Measurements from ENCODE around the gene CEMIP2.
"Not testable (repeated sequence)": the region's sequence is repeated elsewhere in the genome, so short reads cannot be mapped to it uniquely, and the experiment has no call there.

The CEMIP2 gene

GRCh38 chr9:71680189-71680980 lies 87.9 kb downstream of the CEMIP2 start:
- DNase-seq (ENCODE audit: low read depth in 2 of 2): no peak

- no peak for DNase-seq (ENCODE audit: low read depth in 2 of 2)
These were observed 89.3 kb downstream of the CEMIP2 start for GRCh38 chr9:71678999-71679398.

- DNase-seq (ENCODE audit: low read depth in 2 of 2): no peak
These were observed 91.1 kb downstream of the CEMIP2 start for GRCh38 chr9:71677209-71677608.

- no peak for DNase-seq (ENCODE audit: low read depth in 2 of 2)
These were observed 91.9 kb downstream of the CEMIP2 start for GRCh38 chr9:71676460-71676859.

GRCh38 chr9:71675857-71676165 lies 92.5 kb downstream of the CEMIP2 start:
- no peak for DNase-seq (ENCODE audit: low read depth in 2 of 2)

GRCh38 chr9:71675105-71675856 lies 93.0 kb downstream of the CEMIP2 start:
- DNase-seq (ENCODE audit: low read depth in 2 of 2): no peak

GRCh38 chr9:71672573-71672972 lies 95.7 kb downstream of the CEMIP2 start:
- no peak for DNase-seq (ENCODE audit: low read depth in 2 of 2)

GRCh38 chr9:71671289-71671688 lies 97.0 kb downstream of the CEMIP2 start:
- no peak for DNase-seq (ENCODE audit: low read depth in 2 of 2)

- DNase-seq (ENCODE audit: low read depth in 2 of 2): no peak
These were observed 98.2 kb downstream of the CEMIP2 start for GRCh38 chr9:71670121-71670520.

GRCh38 chr9:71669284-71669995 lies 98.9 kb downstream of the CEMIP2 start:
- no peak for DNase-seq (ENCODE audit: low read depth in 2 of 2)

GRCh38 chr9:71668717-71669116 lies 99.6 kb downstream of the CEMIP2 start:
- DNase-seq (ENCODE audit: low read depth in 2 of 2): no peak

- no peak for DNase-seq (ENCODE audit: low read depth in 2 of 2)
These were observed 103.1 kb downstream of the CEMIP2 start for GRCh38 chr9:71665247-71665646.

- DNase-seq (ENCODE audit: low read depth in 2 of 2): no peak
These were observed 103.7 kb downstream of the CEMIP2 start for GRCh38 chr9:71664566-71664965.

GRCh38 chr9:71663931-71664459 lies 104.3 kb downstream of the CEMIP2 start:
- no peak for DNase-seq (ENCODE audit: low read depth in 2 of 2)

GRCh38 chr9:71663216-71663615 lies 105.1 kb downstream of the CEMIP2 start:
- DNase-seq (ENCODE audit: low read depth in 2 of 2): no peak

GRCh38 chr9:71662082-71662481 lies 106.2 kb downstream of the CEMIP2 start:
- DNase-seq (ENCODE audit: low read depth in 2 of 2): no peak

GRCh38 chr9:71657276-71657675 lies 111.0 kb downstream of the CEMIP2 start:
- DNase-seq (ENCODE audit: low read depth in 2 of 2): not testable (repeated sequence)

GRCh38 chr9:71656496-71656895 lies 111.8 kb downstream of the CEMIP2 start:
- DNase-seq (ENCODE audit: low read depth in 2 of 2): no peak

- DNase-seq (ENCODE audit: low read depth in 2 of 2): no peak
These were observed 112.5 kb downstream of the CEMIP2 start for GRCh38 chr9:71655778-71656177.

- no peak for DNase-seq (ENCODE audit: low read depth in 2 of 2)
These were observed 113.2 kb downstream of the CEMIP2 start for GRCh38 chr9:71655141-71655540.

GRCh38 chr9:71652480-71652879 lies 115.8 kb downstream of the CEMIP2 start:
- DNase-seq (ENCODE audit: low read depth in 2 of 2): no peak

- no peak for DNase-seq (ENCODE audit: low read depth in 2 of 2)
These were observed 119.9 kb downstream of the CEMIP2 start for GRCh38 chr9:71648453-71648852.
